Stimulated activated CD4-positive, alpha-beta T cell treated with anti-CD3 and anti-CD28 coated beads, Interleukin-15, amount 100 ng/mL, for 1 hour (primary cell): ENCODE results near the gene PPP6R2.
"Not testable (repeated sequence)": the region's sequence is repeated elsewhere in the genome, so short reads cannot be mapped to it uniquely, and the experiment has no call there.

Experiments used
- DNase-seq, 2 donors: peaks; one replicate each; pipeline ENCODE4 v3.0.0-alpha.2; 2020; ENCODE audit warnings: low read depth in 1 of 2, low spot score in 1 of 2

The PPP6R2 gene

DNA sequence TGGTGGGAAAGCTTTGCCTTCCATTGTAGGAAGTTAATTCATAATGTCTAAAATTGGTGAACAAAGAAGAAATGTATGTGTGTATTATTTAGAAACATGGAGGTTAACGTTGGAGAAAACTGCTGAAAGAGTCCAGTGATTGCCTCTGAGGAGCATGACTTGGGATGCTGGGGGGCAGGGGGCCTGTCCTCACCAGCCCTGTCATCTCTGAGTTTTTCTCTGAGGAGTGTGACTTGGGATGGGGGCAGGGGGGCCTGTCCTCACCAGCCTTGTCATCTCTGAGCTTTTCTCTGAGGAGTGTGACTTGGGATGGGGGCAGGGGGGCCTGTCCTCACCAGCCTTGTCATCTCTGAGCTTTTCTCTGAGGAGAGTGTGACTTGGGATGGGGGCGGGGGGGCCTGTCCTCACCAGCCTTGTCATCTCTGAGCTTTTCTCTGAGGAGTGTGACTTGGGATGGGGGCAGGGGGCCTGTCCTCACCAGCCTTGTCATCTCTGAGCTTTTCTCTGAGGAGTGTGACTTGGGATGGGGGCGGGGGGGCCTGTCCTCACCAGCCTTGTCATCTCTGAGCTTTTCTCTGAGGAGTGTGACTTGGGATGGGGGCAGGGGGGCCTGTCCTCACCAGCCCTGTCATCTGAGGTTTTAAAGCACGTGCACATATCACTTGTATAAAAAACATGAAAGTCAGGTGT lies 54.4 kb downstream of the PPP6R2 start:
- DNase-seq: not testable (repeated sequence)

DNA sequence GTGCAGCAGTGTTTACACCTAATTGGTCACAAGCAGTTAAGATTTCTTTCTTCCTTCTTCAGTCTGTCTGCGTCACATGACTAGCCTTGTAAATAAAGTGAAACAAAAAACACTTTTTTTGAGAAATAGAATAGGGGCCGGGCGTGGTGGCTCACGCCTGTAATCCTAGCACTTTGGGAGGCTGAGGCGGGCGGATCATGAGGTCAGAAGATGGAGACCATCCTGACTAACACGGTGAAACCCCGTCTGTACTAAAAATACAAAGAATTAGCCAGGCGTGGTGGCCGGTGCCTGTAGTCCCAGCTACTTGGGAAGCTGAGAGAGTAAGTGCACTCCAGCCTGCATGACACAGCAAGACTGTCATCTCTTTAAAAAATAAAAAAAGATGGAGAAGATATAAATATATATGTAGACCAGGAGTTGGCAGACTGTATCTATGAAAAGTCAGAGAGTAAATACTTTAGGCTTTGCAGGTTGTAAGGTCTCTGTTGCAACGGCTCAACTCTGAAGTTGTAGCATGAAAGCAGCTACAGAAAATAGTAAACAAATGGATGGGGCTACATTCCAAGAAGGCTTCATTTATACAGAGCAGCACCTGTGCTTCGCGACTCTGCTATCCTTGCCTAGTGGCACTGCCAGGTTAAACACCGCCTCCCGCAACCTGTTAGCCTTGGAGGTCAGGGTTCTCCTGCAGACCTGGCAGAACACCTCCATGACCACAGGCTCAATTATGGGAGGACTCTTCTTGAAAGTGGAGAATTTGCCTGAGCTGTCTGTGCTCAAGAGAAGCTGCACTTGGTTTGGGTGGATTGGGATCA lies 55.9 kb downstream of the PPP6R2 start:
- DNase-seq: no peak

- no peak for DNase-seq
Measured at GRCh38 chr22:50399751-50400331, 56.7 kb downstream of the PPP6R2 start.

DNA sequence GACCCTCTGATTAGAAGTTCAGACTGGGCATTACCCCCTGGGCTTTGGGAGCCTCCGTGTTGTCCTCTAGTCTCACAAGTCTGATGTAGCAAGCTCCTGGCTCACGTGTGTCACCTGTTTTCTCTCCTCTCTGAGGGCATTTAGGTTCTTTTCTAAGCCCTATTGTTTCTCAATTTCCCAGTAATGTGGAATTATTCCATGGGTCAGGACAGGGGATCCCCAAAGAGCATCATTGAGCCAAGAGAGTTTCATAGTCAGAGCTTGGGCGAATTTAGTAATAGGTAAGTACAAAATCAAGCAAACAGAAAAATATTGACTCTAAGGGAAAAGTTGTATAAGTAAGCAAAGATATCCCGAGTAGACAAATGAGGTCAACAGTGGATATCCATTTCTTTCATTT lies 57.3 kb downstream of the PPP6R2 start:
- no peak for DNase-seq

- no peak for DNase-seq
Measured at GRCh38 chr22:50400931-50401330, 57.8 kb downstream of the PPP6R2 start.

DNA sequence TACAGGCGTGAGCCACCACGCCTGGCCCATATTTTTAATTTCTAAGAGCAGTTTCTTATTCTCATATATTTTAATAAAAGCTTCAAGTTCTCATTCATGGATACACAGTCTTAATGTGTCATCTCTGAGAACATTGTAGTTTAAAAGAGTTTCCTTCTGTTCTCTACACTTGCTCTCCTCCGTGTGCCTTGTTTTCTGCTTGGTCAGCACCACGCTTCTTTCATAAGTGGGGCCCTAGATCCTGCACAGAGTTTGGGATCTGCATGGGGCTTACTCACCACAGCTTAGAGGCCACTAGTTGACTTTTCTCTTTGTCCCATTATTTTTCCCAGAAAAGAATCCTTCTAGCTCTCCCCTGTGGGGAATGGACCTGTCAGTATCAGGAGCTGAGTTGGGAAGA lies 58.8 kb downstream of the PPP6R2 start:
- DNase-seq: no peak

DNA sequence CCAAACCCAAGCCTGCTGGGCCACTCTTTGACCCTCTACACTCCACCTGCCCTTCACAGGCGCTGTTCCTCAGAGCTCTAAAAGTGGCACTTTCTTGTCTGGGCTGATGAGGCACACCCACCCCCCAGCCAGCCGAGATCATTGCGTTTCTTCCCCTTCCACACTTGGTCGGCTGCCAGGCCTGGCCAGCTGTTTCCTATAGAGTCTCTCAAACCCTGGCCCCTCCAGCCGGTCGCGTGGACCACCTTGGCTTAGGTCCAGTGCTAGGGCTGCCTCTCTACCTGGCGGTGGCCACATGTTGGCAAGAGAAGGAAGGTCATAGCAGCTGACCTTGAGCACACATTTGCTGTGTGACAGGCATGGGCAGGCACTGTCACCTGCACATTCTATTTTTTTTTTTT lies 60.6 kb downstream of the PPP6R2 start:
- no peak for DNase-seq

- no peak for DNase-seq
Measured at GRCh38 chr22:50406416-50407170, 63.5 kb downstream of the PPP6R2 start.

GRCh38 chr22:50408311-50408710 lies 65.2 kb downstream of the PPP6R2 start:
- no peak for DNase-seq

DNA sequence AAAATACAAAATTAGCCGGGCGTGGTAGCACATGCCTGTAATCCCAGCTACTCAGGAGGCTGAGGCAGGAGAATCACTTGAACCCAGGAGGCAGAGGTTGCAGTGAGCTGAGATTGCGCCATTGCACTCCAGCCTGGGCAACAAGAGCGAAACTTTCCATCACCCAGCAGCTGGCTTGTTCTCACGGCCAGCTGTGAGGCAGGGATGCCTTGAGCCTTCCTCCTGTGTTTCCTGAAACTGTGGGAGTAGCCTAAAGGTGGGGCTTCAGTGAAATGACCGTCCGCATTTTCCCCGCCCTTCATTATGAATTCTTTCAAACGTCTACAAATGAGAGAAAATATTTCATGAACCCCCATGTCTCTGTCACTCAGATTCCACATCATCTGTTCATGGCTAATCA lies 65.8 kb downstream of the PPP6R2 start:
- DNase-seq: not testable (repeated sequence)

GRCh38 chr22:50414476-50415248 lies 71.5 kb downstream of the PPP6R2 start:
- DNase-seq: no peak

DNA sequence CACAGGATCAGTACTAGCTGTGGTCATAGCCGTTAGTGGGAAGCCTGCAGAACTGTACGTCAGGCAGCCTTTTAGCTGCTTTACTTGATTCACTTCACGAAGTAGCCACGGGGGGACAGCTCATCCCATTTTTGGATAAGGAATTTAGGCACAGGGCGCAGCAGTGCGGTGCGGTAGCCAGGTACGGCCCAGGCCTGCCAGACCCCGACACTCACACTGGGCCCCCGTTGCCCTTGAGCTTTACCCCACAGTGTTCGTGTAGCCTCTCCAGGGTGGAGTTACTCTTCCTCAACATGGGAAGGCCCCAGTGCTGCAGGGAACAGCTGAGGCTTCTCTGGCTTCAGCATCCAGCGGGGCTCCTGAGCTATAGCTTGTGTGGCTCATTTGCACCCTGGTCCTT lies 72.3 kb downstream of the PPP6R2 start:
- DNase-seq: no peak

DNA sequence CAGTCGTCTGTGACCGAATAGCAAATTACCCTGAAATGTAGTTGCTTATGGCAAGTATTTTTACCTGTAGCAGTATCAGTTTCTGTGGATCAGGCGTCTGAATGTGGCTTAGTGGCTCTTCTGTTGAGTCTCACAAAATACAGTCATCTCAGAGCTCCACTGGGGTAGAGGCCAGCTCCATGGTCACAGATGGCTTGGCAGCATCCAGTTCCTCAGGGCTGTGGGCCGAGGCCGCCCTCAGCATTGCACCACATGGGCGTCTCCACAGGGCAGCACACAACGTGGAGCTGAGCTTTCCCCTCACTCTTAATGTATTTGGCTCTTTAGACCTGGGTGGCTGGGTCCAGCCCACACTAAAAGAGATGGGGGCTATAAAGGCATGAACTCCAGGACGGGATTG lies 73.9 kb downstream of the PPP6R2 start:
- no peak for DNase-seq

GRCh38 chr22:50417411-50418210 lies 74.5 kb downstream of the PPP6R2 start:
- DNase-seq: no peak

- no peak for DNase-seq
Measured at GRCh38 chr22:50418624-50419023, 75.5 kb downstream of the PPP6R2 start.

- no peak for DNase-seq
Measured at GRCh38 chr22:50419116-50419515, 76.0 kb downstream of the PPP6R2 start.

DNA sequence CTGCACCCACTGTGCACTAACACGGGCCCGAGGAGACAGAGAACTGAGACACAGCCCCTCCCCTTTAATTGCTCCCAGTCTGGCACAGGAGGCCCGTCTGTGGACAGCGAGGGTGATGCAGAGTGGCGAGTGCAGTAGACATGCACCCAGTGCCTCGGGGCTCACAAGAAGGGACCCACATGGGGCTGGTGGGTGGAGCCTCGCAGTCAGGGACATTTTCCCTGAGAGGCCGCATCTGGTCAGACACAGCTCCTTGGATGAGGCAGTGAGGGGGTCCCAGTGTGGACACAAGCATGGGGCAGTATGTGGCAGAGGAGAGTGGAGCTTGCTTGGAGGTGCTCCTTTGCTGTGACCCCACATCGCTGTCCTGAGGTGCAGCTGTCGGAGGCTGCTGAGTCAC lies 76.9 kb downstream of the PPP6R2 start:
- DNase-seq: no peak

- no peak for DNase-seq
Measured at GRCh38 chr22:50420581-50420980, 77.5 kb downstream of the PPP6R2 start.

- DNase-seq: no peak
Measured at GRCh38 chr22:50422046-50422445, 78.9 kb downstream of the PPP6R2 start.
